GM08714 (cell line): ENCODE measurements around the gene KIDINS220.

Source experiments
- H3K4me3 ChIP-seq: fragments of 200-500 bp; sonication (Bioruptor generic); 2 replicates; pipeline ENCODE4 v1.5.1; 2014; ENCODE audit warnings: mild to moderate bottlenecking, low read length, inconsistent platforms
- ZNF274 ChIP-seq: IDR thresholded peaks from 2 replicates; pipeline ENCODE4 v1.6.1; 2012; ENCODE audit warnings: mild to moderate bottlenecking, low read depth, low read length

KIDINS220 gene

DNA sequence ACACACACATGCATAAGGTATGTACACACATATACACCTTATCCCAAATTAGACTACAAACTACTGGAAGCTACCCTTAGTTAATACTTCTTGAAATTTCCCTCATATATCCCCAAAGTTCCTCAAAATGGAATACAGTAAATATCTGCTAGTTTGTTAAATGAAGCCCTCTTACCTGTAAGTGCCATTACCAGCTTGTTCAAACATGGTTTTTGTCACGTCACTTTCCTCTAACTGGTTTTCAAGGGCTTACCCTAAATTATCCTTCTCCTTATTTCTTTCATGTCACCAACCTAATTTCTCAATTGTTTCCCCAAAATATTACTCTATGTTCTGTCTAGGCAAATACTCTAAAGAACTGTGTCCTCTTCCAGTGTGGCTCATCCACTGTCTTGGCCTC is 24.4 kb upstream of the KIDINS220 start:
- no peak for TF ChIP-seq ZNF274
- no peak overlapping the region for H3K4me3 ChIP-seq

DNA sequence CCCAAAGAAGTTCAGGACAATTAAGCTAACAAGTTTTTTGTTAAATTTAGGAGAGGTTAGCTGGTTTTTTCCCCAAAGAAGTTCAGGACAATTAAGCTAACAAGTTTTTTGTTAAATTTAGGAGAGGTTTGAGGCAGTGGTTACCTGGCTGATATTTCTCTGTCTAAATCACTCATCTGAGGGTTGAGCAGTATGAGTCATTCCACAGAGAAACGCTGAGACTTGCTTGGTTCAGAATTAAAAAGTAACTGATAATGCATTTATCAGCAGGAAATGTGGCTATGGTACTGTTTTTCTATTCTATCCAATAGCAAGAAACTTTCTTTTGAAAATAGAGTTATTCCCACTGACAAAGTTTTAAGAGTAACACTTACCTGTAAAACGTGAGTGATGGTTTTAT is 22.8 kb upstream of the KIDINS220 start:
- no peak for TF ChIP-seq ZNF274
- no peak overlapping the region for H3K4me3 ChIP-seq

DNA sequence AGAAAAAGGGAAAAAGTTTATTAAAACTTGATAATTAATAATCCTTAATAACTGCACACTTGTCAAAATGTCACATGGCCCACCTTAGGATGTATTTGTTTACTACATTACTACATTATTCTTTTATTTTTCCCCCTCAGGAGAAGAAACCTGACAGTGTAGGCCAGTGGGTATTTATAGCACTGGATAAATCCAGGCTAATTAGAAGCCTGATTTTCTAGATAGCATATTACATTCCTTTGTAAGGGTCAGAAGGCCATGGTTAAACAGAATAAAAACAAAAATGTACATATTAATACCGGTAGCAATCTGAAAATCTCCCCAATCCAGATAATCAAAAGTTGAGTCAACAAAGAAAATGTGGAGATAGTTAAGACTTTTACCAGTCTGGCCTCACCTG is 21.5 kb upstream of the KIDINS220 start:
- no peak overlapping the region for H3K4me3 ChIP-seq
- TF ChIP-seq ZNF274 = no peak

DNA sequence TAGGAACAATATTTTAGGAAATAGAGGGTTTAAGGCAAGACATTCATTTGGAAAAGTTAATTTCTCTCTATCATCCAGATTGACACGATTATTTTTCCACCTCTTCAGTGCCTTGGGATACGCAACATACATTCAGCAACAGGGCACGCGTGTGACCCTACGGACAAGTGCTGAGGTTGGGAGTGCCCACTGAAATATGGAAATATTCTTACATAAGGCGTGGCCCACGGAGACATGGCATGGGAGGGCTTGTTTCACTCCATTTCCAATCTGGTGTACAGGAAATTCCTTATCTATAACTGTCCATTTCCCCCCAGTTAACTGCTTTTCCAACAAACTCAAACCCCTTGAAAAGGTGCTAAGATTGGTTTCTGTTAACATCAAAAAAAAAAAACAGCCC is 20.9 kb upstream of the KIDINS220 start:
- no peak for TF ChIP-seq ZNF274
- H3K4me3 ChIP-seq = no peak overlapping the region

DNA sequence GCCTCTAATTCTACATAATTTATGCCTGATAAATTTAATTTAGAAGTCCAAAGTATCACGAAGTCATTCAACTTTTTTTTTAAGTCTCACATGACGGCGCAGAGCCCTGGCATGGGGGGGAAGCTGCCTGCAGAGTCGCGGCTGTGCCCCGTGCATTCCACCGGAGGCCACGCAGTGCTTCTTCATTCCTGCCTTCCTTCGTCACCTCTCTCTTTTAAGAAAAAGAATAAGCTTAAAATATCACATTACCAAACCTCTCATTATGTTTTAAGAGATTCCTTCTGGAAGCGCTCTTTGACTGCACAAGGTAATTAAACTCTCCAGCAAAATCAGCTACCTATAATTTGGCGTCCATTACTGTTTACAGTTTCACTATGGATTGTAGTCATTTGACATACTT is 20.3 kb upstream of the KIDINS220 start:
- H3K4me3 ChIP-seq = no peak overlapping the region
- no peak for TF ChIP-seq ZNF274

DNA sequence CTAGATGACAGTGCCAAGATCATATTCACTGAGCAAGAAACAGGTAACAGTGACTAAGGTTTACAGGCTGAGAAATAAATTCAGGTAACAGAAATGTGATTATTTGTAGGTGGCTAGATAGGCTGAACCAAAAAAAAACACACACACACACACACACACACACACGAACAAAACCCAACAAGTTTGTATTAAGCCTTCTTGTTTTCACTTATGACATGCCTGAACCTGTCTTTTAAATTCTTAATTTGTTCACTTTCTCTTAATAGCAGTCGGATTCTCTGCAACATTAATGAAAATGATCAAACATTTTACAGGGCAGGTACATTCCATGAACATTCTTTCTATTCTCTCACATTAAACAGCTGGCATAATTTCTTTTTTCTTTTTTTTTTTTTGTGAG is 18.8 kb upstream of the KIDINS220 start:
- TF ChIP-seq ZNF274 = no peak
- no peak overlapping the region for H3K4me3 ChIP-seq

DNA sequence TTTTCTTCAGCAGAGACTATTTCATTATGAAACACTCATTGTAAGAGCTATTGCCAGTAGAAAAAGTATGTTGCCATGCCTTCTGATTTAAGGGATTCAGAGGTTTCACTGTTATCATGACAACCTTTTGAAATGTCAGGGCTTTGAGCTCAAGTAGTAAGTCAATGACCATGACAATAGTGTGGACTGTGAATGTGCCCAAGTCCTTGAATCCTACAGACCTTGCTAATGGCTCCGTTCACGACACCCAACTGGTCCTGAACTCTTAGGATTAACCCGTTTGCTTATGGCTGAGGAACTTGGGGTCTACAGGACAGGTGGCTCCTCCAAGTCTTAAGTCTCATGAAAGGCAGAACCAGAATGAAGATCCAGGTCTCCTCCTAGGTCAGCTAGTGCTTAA is 17.6 kb upstream of the KIDINS220 start:
- no peak overlapping the region for H3K4me3 ChIP-seq
- TF ChIP-seq ZNF274 = no peak

DNA sequence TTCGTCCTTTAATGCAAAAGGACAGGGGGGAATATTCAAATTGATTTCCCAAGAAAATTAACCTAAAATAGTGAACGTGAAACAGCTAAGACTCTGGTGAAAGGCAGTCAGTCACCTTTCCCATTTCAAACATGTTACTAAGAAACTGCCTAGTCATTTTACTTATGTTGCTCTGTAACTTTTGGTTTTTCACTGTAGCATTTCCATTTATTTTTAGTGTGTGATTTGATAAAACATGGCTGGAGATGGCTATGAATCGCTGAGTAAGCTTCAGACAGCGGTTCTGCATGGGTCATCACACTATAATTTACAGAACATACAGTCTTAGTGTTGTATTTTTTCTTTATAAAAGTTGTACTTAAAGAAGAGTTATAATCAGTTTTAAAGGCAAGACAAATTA is 16.0 kb upstream of the KIDINS220 start:
- no peak overlapping the region for H3K4me3 ChIP-seq
- TF ChIP-seq ZNF274 = no peak

DNA sequence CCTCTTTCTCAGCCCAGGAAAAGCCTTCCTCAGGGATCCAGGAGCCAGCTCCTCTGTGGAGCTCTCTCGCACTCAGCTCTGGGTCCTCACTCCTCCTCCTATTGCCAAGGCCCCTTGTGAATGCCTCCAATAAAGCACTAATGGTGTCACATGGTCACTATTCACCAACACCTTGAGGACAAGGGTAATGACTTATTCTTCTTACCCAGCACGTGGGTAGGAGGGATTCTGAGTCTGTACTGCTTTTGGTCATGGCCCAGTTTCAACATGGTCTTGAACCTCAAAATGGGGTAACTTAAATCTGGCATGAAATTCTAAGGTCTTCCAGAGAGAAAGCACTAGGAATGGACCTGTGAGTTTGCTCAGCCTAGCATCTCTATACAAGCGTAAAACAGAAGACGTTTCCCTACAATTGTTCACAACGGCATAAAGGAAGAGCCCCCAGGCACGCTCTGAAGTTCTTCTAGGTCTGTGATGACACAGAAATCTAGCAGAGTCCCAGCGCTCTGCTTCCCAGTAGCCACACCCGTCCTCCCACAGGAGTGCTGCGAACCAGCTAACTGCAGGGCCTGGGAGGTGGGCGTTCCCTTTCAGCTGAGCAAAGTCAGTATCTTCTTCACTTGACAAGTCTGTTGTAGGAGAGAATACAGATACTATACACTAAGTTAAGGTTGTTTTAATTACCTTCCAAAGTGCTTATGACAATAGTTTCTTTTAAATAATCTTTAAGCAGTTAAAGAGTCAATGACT is 14.6 kb upstream of the KIDINS220 start:
- TF ChIP-seq ZNF274 = no peak
- no peak overlapping the region for H3K4me3 ChIP-seq

DNA sequence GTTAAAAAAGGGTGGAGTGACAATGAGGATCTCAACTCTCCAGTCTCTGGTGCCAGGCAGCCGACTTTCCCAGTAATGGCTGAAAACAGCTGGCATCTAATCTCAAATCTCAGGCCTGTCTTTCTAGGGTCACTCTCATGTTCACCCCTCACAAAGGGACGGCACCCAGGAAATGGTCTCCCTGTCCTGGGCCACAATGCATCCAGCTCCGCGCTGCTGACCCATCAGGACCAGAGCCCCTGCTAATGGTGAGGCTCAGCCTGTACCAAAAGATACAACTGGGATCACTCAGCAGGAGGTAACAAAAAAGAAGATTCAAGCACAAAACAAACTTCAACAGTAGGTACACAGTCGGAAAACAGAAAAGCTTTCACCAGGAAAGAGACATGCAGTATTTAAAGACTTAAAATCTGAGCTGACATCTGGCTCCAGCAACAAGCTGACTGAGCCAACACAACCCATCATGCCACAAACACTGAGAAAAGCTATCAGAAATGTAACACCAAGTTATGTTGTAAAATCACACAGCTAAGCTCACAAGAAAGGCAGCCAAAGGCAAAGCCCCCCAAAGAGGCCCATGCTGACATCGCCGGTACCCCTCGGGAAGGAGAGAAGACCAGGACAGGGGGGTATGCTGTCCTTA is 13.6 kb upstream of the KIDINS220 start:
- TF ChIP-seq ZNF274 = no peak
- H3K4me3 ChIP-seq = no peak overlapping the region

DNA sequence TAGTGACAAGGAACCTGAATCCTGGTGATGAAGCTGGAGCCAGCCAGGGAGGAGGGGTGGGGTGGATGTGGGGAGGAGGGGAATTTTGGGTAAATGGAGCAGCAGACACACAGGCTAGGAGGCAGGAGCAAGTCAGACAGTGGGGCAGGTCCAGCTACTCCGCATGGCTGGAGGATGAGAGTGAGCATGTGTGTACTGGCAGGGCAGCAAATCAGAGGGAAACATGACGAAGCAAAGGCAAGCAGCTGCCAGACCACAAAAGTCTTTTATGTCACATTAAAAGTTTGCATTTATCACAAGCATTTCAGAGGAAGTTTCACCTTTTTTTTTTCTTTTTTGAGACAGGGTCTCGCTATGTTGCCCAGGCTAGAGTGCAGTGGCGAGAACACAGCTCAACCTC is 11.9 kb upstream of the KIDINS220 start:
- no peak for TF ChIP-seq ZNF274
- no peak overlapping the region for H3K4me3 ChIP-seq

DNA sequence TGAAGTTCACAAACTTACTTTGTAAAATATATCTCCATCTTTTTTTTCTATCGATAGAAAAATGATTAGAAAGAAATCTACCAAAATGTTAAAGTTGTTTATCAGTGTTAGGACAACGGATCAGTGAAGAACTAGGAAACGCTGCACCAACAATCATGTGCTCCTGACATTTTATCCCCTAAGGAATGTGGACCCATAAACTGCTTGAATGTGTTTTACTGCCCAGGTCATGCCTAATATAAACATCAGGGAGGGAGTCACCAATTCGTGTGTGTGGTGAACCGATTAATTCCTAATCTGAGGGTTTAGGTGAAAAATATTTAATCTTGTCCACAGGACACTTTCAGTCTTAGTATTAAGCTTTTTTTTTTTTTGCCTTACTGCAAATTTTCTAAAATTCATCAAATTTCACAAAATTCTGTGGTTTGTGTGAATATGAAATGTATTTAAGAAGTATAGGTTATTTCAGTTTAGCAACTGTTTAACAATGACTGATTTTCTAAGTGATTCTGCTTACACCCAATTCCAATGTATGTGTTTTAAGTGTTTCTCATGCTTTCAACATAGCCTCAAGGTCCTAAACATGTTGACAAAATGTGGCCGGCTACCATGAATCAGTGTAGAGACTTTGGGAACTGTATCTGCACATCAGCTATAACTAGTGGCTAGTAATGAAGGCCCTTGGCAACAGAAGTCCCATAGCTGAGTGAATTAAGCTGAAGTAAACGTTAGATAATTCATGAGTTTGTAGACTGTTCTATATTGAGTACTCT is 11.1 kb upstream of the KIDINS220 start:
- no peak for TF ChIP-seq ZNF274
- H3K4me3 ChIP-seq = no peak overlapping the region

DNA sequence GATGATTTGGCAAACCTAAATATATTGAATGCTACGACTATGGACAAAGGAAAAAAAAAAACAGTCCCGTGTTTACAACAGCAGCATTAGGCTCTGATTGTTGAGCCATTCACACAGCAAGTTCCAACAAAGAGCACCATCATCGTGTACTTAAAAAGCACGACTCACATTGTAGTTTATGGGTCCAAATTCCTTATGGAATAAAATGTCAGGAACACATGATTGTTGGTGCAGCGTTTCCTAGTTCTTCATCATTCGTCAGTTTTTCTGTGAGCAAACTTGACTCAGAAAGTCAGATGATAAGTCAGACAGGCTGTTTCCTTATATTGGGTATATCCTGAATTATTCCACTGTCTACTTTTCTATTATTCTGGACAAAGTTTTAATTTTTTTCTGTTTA is 10.0 kb upstream of the KIDINS220 start:
- no peak overlapping the region for H3K4me3 ChIP-seq
- no peak for TF ChIP-seq ZNF274

DNA sequence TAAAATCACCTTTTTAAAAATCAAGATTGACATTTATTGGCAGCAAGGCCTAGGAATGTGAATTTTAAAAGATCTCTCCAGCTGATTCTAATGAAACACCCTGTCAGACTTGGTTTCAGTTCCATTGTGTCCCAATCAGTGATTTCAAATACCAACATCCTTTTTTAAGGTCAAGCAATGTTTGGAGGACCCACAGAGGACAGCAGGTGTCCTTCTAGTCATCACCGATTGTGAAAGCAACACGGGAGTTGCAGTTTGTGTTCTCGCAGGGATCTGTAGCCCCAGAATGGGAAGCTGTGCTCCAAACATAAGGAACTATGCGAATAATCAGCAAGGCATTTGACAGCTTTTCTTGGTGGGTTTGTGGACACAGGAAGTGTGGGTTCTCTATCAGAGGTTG is 4.5 kb upstream of the KIDINS220 start:
- no peak overlapping the region for H3K4me3 ChIP-seq
- TF ChIP-seq ZNF274 = no peak
